HFFc6 (cell line): Measurements from ENCODE around the gene KIAA1217. TPM values are rescaled to one million over a fixed set of nuclear protein-coding genes. Genes with fewer than 3 reads are reported as not detected.
A peak's percentile ranks its signal among the peaks of the same experiment; 100 is the strongest.

Source experiments
- DNase-seq: peaks from one replicate; pipeline ENCODE4 v3.0.0-alpha.2; 2018
- H3K27ac Mint-ChIP-seq: 2 replicates; pipeline ENCODE4 v1.8.0; 2020; ENCODE audit warnings: mild to moderate bottlenecking, mixed read lengths
- H3K27me3 Mint-ChIP-seq: 2 replicates; pipeline ENCODE4 v1.8.0; 2021; ENCODE audit warnings: mild to moderate bottlenecking, moderate library complexity, mixed read lengths; ENCODE audit not compliant: insufficient read depth
- H3K36me3 Mint-ChIP-seq: 2 replicates; pipeline ENCODE4 v1.8.0; 2021; ENCODE audit warnings: low read depth, mixed read lengths
- H3K4me1 Mint-ChIP-seq: 2 replicates; pipeline ENCODE4 v1.8.0; 2020; ENCODE audit warnings: low read depth, mixed read lengths
- H3K4me3 Mint-ChIP-seq: 2 replicates; pipeline ENCODE4 v1.8.0; 2020; ENCODE audit warnings: mild to moderate bottlenecking, moderate library complexity, mixed read lengths
- H3K9me3 Mint-ChIP-seq: 2 replicates; pipeline ENCODE4 v1.8.0; 2020; ENCODE audit warnings: mild to moderate bottlenecking, mixed read lengths
- long read RNA-seq: library from polyadenylated mRNA; unstranded; transcript quantifications from one replicate; pipeline ENCODE4 v2.0.0, GENCODE V29; 2019
- total RNA-seq, 6 experiments: library from RNA; stranded (reverse); fragmentation: NEBNext Ultra II Directional; extraction: Animal tissue kit (Norgen Biotek cat#: 25700); gene quantifications; 2 replicates in 1 of 6; 3 replicates in 5 of 6; pipeline ENCODE4 v1.2.3, GENCODE V29; 2021
- TF ChIP-seq, protein P1 (sequence below): fragments of 200-600 bp; sonication (generic); IDR thresholded peaks from 2 replicates; pipeline ENCODE4 v1.5.0; 2021; ENCODE audit warnings: antibody characterized with exemption, mild to moderate bottlenecking

Gene KIAA1217
- 1 to 10 TPM; 1.3 to 2.1 (median 2.0) TPM for total RNA-seq
- long read RNA-seq, partial matches to known transcripts: 0 of 2 reads
- long read RNA-seq, other reads (novel, unspliced or antisense): 2 of 2 reads

- Mint-ChIP-seq H3K4me1 (peaks cover 31% of the 10 kb centered on the region), H3K27me3 (peaks cover 6% of the 10 kb centered on the region; the same call in 1 of the 2 replicates), H3K4me3 (peak within 1 kb of the TSS; percentile 89), H3K9me3 (no peaks in the 10 kb centered on the region), H3K36me3 (no peaks in the 10 kb centered on the region), H3K27ac (peak within 1 kb of the TSS; percentile 37)
- no peak for DNase-seq
- TF ChIP-seq, protein P1, sequence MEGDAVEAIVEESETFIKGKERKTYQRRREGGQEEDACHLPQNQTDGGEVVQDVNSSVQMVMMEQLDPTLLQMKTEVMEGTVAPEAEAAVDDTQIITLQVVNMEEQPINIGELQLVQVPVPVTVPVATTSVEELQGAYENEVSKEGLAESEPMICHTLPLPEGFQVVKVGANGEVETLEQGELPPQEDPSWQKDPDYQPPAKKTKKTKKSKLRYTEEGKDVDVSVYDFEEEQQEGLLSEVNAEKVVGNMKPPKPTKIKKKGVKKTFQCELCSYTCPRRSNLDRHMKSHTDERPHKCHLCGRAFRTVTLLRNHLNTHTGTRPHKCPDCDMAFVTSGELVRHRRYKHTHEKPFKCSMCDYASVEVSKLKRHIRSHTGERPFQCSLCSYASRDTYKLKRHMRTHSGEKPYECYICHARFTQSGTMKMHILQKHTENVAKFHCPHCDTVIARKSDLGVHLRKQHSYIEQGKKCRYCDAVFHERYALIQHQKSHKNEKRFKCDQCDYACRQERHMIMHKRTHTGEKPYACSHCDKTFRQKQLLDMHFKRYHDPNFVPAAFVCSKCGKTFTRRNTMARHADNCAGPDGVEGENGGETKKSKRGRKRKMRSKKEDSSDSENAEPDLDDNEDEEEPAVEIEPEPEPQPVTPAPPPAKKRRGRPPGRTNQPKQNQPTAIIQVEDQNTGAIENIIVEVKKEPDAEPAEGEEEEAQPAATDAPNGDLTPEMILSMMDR: no peak
Measured at GRCh38 chr10:24208661-24209431, at the start of gene KIAA1217. Gene KIAA1217, plus strand, starts transcription at chr10:24209138. Its CDS starts 56 bp downstream, at chr10:24209194.

DNA sequence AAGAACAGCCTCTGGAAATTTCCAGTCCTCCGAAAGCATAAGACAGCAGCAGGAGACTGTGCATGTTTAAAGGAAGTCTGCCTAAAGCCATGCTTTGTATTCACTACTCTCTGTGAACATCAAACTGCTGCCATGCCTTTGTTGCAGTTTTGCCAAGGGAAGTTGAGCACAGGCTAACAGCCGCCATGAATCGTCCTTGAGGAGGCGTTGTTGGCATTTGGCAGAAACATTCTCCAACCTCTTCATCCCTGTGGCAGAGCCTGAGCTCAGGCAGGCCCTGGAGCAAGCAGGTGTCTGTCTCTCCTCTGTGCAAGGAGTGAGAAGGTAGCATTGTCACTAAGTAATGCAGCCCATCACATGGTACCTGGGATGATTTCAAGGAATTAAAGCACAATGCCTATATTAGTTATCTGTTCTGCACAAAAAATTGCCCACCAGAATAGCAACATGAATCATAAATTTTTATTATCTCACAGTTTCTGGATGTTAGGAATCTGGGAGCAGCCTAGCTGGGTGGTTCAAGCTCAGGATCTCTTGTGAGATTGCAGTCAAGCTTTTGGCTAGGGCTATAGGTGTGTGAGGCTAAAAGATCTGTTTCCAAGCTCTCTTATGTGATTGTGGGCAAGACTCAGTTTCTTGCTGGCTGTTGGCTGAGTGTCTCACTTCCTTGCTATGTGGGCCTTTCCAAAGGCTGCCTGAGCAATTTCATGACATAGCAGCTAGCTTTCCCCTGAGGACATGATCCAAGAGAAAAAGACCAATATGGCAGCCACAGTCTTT, 46.5 kb upstream of the KIAA1217 start:
- no peak for DNase-seq
- H3K27ac Mint-ChIP-seq: no peak overlapping the region

GRCh38 chr10:24163485-24163884, 45.5 kb upstream of the KIAA1217 start:
- no peaks in the 10 kb centered on the region for H3K4me1 Mint-ChIP-seq
- TF ChIP-seq, protein P1: no peak

More for the DNA sequence above, 46.5 kb upstream of the KIAA1217 start:
- no peaks in the 10 kb centered on the region for H3K36me3 Mint-ChIP-seq
- no peak overlapping the region for H3K4me3 Mint-ChIP-seq
- H3K4me1 Mint-ChIP-seq: no peaks in the 10 kb centered on the region
- H3K9me3 Mint-ChIP-seq: peaks cover 33% of the 10 kb centered on the region
- TF ChIP-seq, protein P1: no peak
- H3K27me3 Mint-ChIP-seq: no peaks in the 10 kb centered on the region; the same call in 1 of the 2 replicates

GRCh38 chr10:24168258-24169170, 40.4 kb upstream of the KIAA1217 start:
- Mint-ChIP-seq H3K9me3 (peaks cover 22% of the 10 kb centered on the region), H3K27me3 (no peaks in the 10 kb centered on the region; the same call in 1 of the 2 replicates), H3K27ac (no peak overlapping the region), H3K36me3 (no peaks in the 10 kb centered on the region), H3K4me1 (no peaks in the 10 kb centered on the region), H3K4me3 (no peak overlapping the region)
- DNase-seq: no peak
- TF ChIP-seq, protein P1: no peak

More at GRCh38 chr10:24163485-24163884, 45.5 kb upstream of the KIAA1217 start:
- Mint-ChIP-seq H3K27me3 (no peaks in the 10 kb centered on the region; the same call in 1 of the 2 replicates), H3K27ac (no peak overlapping the region), H3K4me3 (no peak overlapping the region), H3K9me3 (peaks cover 25% of the 10 kb centered on the region), H3K36me3 (no peaks in the 10 kb centered on the region)
- no peak for DNase-seq

GRCh38 chr10:24170199-24170598, 38.7 kb upstream of the KIAA1217 start:
- Mint-ChIP-seq H3K27ac (no peak overlapping the region), H3K9me3 (peaks cover 22% of the 10 kb centered on the region), H3K4me1 (no peaks in the 10 kb centered on the region), H3K36me3 (no peaks in the 10 kb centered on the region), H3K4me3 (no peak overlapping the region), H3K27me3 (peaks cover 1% of the 10 kb centered on the region; the same call in 1 of the 2 replicates)
- no peak for DNase-seq
- TF ChIP-seq, protein P1: no peak
